ENCODE measurements around the gene DDAH1. TPM values are rescaled to one million over a fixed set of nuclear protein-coding genes. Genes with fewer than 3 reads are reported as not detected.
"Not testable (repeated sequence)": the region's sequence is repeated elsewhere in the genome, so short reads cannot be mapped to it uniquely, and the experiment has no call there.

The DDAH1 gene
- total RNA-seq, 1 experiment from 2014 or later = 34.3 TPM

DNA sequence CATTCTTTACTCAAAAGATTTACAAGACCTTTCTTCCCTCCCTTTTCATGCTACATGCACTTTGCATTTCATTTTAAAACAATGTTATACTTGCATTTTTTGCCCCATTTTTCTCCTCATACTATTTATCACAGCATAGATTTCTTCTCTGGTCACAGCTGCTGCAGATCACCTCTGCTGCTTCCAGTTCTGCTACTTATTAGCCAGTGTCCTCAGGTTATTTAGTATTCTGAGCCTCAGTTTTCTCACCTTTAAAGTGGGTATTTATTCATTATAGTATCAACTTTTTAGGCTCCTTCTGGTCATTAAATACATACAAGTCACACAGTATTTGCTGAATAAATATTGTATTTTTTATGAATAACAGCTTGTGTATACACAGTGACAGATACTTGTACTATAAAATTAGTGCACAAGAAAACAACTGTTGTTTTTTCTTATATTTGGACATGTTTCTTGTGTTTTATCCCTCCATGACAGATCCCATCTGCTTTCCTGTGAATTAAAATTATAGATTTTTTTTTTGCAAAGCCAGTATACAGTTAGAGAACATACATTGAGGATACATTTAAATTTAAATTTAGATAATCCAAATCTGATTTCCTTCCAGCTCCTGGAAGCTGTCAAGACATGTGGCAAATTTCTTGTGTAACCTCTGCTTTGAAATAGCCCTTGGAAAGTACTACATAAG is 103.2 kb downstream of the DDAH1 start:
- DNase-seq (ENCODE audit: extremely low read depth, low read depth) = no peak

DNA sequence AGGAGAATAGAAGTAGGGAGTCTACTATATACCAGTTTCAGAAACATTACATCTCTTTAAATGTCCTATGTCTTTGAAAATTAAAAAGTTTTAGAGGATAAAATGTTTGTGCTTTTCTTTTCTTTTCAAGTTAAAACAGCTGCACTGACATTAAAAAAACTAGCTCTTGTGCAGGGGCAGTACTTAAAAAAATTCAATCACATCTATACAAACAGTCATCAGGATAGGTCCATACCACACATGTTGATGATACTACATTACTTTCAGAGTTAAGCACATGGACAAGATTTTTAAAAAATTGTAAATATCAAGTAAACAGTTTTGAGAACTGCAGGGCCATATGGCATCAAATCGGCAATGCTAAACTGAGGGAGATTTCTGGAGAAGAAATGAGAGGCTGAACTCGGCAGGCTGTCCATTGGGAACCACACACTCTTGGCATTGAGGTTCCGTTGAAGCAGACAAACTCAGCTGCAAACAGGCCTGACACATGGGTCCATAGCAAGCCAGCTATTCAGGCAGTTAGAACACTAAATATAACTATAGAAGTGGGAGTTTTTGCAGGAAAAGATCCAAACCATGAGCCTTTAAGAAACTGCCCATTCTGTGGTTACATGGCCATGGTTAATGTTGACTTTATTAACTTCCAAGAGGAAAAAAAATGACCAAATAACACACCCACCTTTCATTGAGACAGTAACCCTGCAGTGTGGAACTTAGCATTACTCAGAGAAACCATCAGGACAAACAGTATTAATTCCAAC is 104.0 kb downstream of the DDAH1 start:
- no peak for DNase-seq (ENCODE audit: extremely low read depth, low read depth)

DNA sequence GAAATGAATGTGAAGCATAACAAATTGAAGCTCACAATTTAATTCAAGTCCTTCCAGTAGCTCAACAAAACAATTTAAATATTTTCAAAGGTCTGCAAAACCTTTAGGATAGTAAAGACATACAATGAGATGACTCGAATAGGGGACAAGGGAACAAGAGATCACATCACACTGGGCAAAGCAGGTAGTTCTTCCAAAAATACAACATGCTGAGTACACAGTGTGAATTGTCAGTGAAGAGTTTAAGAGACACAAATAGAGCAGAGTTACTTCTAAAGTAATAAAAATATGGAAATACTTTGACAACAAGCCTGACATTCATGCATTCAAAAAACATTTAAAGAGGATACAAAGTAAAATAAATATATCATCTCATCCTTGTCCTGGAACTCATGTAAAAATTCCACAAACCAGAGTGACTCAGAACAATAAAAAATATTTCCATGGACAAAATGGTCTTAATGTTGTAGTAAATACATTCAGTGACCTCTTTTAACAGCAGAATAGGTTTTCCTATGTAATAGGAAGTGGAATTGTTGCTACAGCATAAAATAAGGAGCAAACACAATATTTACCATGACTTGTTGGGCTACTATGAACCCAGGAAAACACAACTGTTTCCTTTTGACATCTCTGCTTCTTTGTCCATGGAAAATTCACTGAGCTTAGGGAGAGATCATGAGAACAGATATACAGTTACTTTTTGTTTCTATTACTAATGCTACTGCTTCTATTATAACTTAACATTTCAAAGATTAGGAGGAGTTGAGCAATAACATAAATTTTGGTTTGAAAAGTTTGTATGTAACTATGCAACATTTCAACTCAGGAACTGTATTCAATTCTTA is 104.9 kb downstream of the DDAH1 start:
- DNase-seq (ENCODE audit: extremely low read depth, low read depth) = no peak

DNA sequence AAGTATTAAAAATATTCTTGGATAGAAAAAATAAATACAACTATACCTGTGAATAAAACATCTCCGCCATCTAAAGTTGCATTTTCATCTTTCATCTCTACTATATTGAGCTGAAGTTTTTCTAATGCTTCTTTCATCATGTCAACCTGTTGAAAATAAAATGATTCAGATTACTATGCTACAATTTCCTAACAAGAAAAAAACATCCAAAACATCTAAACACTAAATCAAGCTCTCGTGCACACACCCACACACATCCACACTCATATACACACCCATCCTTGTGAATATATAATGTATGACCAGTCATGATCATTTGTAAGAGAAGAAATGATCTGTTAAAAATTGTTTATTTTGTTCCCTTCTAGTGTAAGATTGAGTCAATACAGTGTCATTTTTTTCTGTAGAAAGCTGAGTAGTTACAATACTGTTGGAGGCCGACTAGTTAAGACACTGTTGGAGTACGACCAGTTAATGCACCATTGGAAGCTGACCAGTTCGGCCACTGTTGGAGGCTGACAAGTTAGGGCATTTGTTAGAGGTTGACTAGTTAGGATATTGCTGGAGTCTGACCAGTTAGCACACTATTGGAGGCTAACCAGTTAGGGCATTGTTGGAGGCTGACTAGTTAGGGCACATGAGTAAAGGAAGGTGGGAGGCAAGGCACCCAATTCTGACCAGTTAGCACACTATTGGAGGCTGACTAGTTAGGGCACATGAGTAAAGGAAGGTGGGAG is 106.1 kb downstream of the DDAH1 start:
- DNase-seq (ENCODE audit: extremely low read depth, low read depth) = no peak

DNA sequence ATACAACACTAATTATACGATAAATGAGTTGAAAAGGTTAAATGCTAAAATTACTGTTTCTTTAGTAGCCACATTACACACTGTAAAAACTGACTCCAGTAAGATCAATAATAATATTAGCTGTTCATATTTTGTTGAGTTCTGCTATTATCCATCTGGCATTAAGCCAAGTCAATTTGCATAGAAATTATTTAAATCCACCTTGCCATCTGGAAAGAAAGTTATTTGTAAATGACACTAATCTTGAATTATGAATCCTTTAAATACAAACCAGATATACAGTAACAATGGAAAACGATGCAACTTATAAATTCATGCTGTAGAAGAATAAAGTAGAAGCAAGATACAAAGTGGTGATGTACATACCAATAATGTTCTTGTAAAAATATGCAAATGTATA is 107.1 kb downstream of the DDAH1 start:
- no peak for DNase-seq (ENCODE audit: extremely low read depth, low read depth)

DNA sequence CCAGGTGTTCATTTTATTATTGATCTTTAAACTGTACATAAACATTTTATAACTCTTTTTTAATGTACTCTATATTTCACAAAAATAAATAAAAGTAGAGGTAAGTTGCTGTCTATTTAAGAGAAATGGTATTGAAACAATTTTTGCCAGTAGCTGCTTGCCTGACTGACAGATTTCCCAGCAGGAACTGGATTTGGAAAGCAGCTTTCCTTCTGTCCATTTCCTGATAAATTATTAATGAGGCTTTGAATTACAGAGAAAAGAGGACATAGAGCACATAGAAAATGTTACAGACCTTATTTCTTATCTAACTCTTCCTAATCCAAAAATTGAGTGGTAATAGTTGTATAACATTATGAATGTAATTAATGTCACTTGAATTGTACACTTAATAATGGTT is 108.8 kb downstream of the DDAH1 start:
- no peak for DNase-seq (ENCODE audit: extremely low read depth, low read depth)

DNA sequence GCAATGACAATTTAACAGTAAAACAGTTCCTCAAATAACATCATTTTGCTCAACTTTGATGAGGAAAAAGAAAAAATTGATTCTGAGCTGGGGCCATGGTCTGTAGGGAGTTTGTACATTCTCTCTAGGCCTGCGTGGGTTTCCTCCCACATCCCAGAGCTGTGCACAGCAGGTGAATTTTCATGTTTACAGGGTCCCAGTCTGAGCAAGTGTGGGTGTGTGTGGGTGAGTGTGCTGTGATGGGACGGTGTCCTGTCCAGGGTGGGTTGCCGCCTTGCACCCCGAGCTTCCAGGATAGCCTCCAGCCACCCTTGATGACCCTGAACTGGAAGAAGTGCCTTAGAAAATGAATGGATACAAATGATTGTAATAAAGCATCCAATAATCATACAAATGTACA is 112.9 kb downstream of the DDAH1 start:
- DNase-seq (ENCODE audit: extremely low read depth, low read depth) = no peak

DNA sequence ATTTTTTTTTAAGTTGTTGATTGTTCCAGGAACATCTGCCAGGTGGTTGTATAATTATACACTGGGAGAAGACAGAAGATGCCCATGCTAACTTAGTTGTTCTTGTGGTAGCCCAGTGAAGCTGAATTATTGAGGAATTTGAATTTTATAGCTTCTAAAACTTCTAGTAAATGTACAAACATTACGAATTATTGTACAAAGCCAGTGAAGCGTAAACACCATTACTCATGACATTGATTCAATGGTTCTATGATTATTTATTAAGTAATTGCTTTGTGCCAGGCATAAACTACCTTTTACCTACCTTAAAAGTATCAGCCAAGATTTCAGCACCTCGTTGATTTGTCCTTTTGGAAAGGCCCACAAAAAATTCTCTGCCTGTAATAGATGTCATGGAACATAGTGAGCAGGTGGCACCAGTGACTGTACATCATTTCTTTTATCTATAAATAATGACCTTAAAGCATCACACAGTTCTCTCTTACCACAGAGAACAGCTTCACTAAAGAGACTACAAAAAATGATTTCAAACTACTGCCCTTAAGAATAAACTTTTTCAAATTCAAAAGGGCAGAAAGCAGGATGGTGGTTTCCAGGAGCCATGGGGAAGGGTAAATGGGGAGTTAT is 113.6 kb downstream of the DDAH1 start:
- DNase-seq (ENCODE audit: extremely low read depth, low read depth) = no peak

DNA sequence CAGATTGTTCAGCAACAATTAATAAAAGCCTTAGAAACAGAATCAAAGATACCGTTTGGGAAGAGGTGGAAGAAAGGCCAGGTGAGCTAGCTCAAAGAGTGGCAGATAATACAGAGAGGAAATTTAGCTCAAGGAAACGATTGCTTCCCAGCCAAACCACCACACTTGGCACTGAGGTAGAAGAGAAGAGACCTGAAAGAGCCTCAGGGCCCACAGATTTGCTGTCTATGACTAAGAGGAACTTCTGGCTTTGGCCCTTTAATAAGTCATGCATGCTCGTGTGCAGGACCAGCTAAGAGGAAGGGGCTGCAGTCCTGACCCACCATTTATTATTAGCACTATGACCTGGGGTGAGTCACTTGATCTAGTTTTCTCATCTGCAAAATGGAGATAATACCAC is 115.7 kb downstream of the DDAH1 start:
- DNase-seq (ENCODE audit: extremely low read depth, low read depth) = no peak

DNA sequence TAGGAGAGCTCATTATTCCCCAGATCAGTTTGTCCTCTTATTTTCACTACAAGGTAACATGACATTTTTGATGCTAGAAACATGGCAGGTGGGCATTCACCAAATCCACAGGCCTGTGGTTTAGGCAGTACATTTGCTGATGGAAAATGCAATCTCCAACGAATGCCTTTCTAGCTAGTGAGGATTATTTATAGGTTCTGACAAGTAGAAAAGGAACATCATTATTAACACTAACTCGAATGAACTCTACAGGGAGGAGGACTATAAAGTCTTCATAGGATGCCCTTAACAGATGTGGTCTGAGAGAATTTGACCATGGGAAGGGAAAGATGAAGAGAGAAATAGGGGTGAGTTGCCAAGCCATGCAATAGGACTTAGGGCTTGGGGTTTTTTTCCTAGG is 117.1 kb downstream of the DDAH1 start:
- DNase-seq (ENCODE audit: extremely low read depth, low read depth) = no peak

DNA sequence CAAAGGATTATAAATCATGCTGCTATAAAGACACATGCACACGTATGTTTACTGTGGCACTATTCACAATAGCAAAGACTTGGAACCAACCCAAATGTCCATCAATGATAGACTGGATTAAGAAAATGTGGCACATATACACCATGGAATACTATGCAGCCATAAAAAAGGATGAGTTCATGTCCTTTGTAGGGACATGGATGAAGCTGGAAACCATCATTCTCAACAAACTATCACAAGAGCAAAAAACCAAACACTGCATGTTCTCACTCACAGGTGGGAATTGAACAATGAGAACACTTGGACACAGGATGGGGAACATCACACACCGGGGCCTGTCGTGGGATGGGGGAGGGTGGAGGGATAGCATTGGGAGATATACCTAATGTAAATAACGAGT is 117.7 kb downstream of the DDAH1 start:
- not testable (repeated sequence) for DNase-seq (ENCODE audit: extremely low read depth, low read depth)

DNA sequence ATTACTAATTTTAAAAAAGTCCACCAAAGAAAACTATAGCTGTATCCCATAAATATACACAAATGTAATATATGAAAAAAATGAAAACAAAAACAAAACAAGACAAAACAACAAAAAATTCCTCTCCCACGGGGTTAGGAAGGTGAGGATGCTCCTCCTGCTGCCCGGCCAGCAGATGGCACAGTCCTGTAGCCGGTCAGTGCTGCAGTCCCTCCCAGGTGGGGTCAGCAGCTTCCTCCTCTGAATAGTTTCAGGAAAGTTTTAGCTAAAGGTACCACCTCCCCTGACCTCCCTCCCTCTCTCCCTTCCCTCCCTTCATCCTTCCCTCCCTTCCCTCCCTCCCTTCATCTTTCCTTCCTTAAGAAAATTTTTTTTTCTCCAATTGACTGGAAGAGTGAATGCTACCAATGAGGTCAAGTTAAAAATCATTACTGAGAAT is 120.7 kb downstream of the DDAH1 start:
- no peak for DNase-seq (ENCODE audit: extremely low read depth, low read depth)

DNA sequence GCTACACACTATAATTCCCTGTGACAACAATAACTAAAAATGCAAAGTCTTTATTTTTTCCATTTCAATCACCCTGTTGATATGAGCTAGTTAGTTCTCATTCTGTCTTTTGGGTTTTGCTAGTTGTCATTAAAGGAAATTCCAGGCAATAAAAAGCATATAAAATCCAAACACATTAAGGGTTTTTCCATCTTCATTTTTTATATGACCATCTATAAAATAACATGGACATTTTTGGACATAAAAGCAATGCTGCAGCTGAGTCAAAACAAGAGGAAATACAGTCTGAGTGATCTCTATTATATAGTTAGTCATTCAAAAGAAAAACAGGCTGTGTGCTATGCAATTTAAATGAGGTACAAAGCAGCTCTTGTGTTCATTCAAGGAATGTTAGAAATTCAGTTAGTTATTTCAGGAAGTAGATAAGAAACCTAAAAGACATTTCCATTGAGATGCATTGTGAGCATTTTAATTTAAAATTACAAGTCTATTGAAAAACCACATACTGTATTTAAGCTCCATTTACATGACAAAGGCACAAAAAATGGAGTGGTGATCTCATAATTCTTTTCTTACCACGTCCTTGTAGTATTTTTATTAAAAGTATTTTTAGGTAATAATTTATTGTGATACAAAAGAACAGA is 121.2 kb downstream of the DDAH1 start:
- DNase-seq (ENCODE audit: extremely low read depth, low read depth) = no peak

DNA sequence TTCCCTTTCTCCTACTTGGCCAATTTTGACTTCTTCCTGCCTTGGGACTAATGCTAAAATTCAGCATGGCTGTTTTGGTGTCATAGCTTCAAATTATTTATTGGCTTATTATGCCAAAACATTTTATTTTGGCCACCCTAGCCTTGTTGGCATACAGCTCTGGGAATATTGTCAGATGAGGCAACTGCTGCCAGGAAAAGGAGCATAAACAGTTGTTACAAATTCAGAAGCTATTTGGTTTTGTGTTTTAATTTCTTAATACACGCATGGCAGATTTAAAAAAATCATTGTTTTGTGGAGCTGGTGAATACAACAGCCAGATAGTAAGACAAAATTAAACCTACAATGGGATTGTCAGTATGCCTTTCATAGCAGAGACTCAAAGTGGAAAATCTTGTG is 121.7 kb downstream of the DDAH1 start:
- no peak for DNase-seq (ENCODE audit: extremely low read depth, low read depth)

DNA sequence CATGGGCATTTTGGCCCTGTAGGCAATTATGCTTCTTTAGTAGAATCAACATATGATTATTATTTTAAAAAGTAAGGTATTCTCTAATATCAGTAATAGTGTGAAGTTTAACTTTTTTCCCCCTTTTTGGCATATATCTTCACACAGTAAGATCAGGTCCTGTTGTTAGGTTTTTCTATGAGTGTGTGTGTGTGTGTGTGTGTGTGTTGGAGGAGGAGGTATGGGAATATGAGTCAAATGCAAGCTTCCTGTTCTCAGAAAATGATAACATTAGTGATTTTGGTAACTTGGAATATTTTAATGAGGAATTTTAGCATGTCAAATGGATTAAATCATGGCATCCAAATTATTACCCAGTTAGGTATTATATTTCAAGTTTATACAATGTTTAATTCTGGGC is 122.8 kb downstream of the DDAH1 start:
- DNase-seq (ENCODE audit: extremely low read depth, low read depth) = no peak

DNA sequence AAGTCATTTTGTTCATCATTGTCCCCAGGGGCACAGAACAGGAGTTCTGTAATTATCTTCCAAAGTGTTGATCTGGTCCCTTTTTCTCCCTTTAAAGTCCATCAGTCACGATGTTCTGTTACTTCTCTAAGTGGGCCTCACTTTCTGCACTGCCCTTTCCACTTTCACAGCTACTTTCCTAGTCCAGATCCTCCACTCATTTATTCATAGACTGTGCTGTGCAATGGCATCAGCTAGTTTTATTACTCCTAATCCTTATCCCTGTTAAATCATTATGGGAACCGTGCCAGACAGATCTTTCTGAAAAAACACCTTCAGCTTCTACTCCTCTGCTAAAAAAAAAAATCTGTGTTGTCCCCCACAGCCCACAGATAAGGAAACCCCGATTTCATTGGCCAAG is 124.5 kb downstream of the DDAH1 start:
- DNase-seq (ENCODE audit: extremely low read depth, low read depth) = no peak

DNA sequence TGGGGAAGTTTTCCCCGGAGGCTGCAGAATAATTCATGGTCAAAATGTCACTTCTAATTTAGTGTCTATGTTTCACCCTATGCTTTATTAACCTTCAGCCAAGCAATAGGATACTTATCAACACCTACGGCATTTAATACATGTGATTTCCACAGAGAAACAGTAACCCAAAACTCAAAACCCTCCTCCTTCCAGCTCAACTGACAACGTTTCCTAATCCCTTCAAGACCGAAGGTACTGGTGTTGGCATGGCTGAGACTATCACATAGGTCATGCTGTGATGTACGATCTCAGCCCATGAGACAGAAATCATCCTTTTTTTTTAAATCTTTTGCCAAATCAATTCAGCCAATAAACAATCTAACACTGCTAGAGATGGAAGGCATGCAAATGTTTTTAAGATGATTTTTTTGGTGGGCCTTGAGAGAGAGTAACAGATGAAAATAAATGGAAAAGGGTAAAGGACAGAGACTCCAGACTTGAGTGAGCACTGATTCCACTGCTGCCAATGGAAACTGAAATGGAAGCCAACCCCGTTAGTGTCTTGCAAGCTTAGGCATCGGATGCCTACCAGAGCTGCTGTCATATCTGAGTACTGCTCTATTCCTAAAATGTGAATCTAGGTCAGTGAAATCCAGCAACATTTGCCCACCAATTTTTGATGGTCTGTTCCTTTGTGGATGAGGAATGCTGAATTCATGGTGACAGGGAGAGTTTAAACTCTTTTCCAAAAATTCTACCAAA is 125.1 kb downstream of the DDAH1 start:
- DNase-seq (ENCODE audit: extremely low read depth, low read depth) = no peak

DNA sequence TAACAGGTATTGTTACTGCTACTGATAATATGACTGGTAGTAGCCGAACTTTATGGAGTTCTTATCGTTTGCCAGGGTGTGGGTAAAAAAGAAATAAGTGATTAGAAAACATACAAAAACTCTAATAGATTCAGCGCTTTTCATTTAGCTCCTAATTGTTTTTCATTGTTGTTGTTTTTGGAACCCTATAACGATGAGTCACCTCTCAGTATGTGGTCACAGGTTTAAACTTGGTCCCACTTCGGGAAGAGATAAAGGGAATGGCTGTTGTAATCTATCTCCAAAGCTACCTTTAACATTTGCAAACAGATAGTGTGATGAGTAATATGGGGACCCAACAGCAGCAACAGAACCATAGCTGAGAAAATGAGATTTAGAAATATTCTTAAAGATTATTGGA is 125.9 kb downstream of the DDAH1 start:
- no peak for DNase-seq (ENCODE audit: extremely low read depth, low read depth)

DNA sequence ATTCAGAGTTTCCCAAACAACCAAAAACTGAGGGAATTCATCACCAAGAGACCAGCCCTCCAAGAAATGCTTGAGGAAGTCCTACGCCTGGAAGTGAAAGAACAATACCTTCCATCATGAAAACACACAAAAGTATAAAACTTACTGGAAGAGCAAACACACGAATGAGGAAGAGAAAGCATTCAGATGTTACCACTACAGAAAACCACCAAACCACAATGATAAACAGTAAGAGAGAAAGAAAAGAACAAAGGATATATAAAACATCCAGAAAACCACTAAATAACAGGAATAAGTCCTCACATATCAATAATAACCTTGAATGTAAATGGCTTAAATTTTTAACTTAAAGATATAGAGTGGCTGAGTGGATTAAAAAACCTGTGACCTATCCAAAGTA is 130.0 kb downstream of the DDAH1 start:
- no peak for DNase-seq (ENCODE audit: extremely low read depth, low read depth)
